ENCODE data around the gene PRRT1. TPM values are rescaled to one million over a fixed set of nuclear protein-coding genes. Genes with fewer than 3 reads are reported as not detected.
A peak's percentile ranks its signal among the peaks of the same experiment; 100 is the strongest.

The PRRT1 gene
- polyA plus RNA-seq, 1 donor (not counting 4 experiments of a cell fraction or from before 2014, with no cell fraction given): 0.09 TPM

DNA sequence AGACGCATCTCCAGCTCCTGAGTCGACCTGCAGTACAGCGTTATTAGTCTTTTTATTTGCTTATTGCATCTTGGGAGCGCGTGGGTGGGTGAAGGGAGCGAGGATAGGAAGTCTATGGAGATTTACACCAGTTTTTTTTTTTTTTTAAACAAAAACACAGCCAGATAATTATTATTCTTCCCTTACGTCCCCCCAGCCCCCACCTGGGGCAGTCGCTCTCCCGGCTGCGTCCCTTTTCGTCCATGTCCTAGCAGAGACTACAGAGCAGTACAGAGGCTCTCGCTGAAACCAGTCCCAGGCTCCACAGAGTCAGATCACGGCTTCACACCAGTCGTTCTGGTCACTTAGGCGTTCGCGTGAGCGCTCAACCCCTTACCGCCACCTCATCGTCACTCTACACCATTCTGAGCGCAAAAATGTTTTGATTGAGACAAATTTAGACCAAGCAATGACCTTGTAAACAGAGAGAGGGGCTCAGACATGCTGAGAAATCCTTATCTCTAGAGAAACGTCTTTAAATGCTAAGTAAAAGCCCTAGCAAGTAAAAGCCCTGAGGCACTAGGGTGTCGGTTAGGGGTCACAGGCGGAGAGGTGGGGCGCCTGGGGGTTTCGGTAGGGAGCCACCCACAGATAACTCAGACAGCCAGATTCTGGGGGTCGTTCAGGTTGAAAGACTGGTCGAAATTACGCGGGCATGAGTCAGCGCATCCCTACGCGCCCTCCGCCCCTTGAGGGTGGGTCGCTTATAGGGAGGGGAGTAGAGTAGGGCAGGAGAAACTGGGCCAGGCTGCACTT lies 1.2 kb upstream of the PRRT1 start:
- H3K36me3 ChIP-seq (ENCODE audit: control insufficient read depth in 2 of 2, extremely low read depth in 1 of 2, insufficient read depth in 2 of 2, low read length in 2 of 2): peaks cover 3 to 11% of the 10 kb centered on the region in 2 experiments
- peaks cover 4% of the 10 kb centered on the region for H3K27me3 ChIP-seq (ENCODE audit: control insufficient read depth, extremely low read depth, insufficient read depth, low read length)
- peak overlapping the region; percentile 97 for H2AFZ ChIP-seq (ENCODE audit: control insufficient read depth, low read length)

DNA sequence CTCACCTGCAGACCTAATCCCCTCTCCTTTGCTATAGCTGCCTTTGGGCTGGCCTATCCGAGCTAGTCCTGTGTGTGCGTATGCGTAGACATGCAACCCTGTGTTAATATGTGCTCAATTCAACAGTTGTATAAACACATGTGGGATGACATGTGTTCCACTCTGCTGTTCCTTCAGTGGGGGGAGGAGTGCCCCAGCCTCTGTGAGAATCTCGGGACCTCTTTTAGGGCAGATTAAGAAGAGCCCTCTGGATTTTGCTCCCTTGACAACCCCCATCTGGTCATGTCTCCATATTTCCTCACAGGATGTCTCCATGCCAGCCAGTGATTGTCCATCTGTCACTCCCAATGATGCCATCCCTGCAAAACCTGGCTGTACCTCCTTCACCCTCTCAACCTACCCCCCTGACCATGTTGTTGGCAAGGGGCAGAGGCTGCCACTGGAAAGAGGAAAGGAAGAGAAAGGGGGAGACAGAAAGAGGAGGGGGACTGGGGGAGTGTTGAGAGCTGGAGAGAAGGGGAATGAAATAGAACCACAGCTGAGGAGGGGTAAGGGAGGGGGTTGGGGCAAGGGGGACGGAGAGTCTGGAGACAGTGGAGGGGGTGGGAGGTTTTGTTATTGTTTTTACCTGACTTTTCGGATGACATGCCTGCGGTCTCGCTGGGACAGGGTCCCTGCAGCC lies 417 bp downstream of the PRRT1 start:
- Histone ChIP-seq H3K4me1 (ENCODE audit: control insufficient read depth, extremely low read depth, insufficient read depth, low read length) (peaks cover 20% of the 10 kb centered on the region), H3K4me2 (ENCODE audit: control insufficient read depth, extremely low read depth, insufficient read depth, low read depth, low read length) (no peak overlapping the region), H3K27ac (ENCODE audit: control insufficient read depth, insufficient read depth, low read length) (no peak overlapping the region), H3K9me1 (ENCODE audit: control insufficient read depth, extremely low read depth, insufficient read depth, low read length) (no peaks in the 10 kb centered on the region), H2AFZ (ENCODE audit: control insufficient read depth, low read length) (no peak overlapping the region), H3K27me3 (ENCODE audit: control insufficient read depth, extremely low read depth, insufficient read depth, low read length) (peaks cover 4% of the 10 kb centered on the region), H3K79me2 (ENCODE audit: control insufficient read depth, insufficient read depth, low read length) (peaks cover 2% of the 10 kb centered on the region), H3K9me3 (ENCODE audit: control insufficient read depth, low read depth, low read length) (no peaks in the 10 kb centered on the region), H4K20me1 (ENCODE audit: control insufficient read depth, extremely low read depth, insufficient read depth, low read length) (no peaks in the 10 kb centered on the region), H3K9ac (ENCODE audit: control insufficient read depth, extremely low read depth, insufficient read depth, low read length) (no peak overlapping the region), H3K4me3 (ENCODE audit: control insufficient read depth in 2 of 3, extremely low read depth in 1 of 3, insufficient read depth in 2 of 3, low read depth in 1 of 3, low read length in 3 of 3) (no peak overlapping the region), H3K36me3 (ENCODE audit: control insufficient read depth in 2 of 2, extremely low read depth in 1 of 2, insufficient read depth in 2 of 2, low read length in 2 of 2) (peaks cover 0 to 4% of the 10 kb centered on the region in 2 experiments)
- FAIRE-seq: no peak
- dilution Hi-C loops (cut with MboI; ENCODE audit: extremely low pct_ligation_motif_present, low sequenced_read_pairs): no loop called here
- TF ChIP-seq EZH2 (IDR thresholded peaks at IDR 0.05; ENCODE audit: low read length): no peak
- TF ChIP-seq, protein P1, sequence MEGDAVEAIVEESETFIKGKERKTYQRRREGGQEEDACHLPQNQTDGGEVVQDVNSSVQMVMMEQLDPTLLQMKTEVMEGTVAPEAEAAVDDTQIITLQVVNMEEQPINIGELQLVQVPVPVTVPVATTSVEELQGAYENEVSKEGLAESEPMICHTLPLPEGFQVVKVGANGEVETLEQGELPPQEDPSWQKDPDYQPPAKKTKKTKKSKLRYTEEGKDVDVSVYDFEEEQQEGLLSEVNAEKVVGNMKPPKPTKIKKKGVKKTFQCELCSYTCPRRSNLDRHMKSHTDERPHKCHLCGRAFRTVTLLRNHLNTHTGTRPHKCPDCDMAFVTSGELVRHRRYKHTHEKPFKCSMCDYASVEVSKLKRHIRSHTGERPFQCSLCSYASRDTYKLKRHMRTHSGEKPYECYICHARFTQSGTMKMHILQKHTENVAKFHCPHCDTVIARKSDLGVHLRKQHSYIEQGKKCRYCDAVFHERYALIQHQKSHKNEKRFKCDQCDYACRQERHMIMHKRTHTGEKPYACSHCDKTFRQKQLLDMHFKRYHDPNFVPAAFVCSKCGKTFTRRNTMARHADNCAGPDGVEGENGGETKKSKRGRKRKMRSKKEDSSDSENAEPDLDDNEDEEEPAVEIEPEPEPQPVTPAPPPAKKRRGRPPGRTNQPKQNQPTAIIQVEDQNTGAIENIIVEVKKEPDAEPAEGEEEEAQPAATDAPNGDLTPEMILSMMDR (optimal IDR thresholded peaks at IDR 0.05 in 1 of 3, IDR thresholded peaks at IDR 0.05 in 1 of 3, conservative IDR thresholded peaks at IDR 0.05 in 1 of 3; ENCODE audit: extremely low read depth in 1 of 3, insufficient read depth in 2 of 3, low read length in 3 of 3): no peak
- DNase-seq (ENCODE audit: low read depth, low spot score): no peak

More for the DNA sequence above, 1.2 kb upstream of the PRRT1 start:
- no peaks in the 10 kb centered on the region for H3K9me1 ChIP-seq (ENCODE audit: control insufficient read depth, extremely low read depth, insufficient read depth, low read length)
- H3K9me3 ChIP-seq (ENCODE audit: control insufficient read depth, low read depth, low read length): no peaks in the 10 kb centered on the region
- H3K4me2 ChIP-seq (ENCODE audit: control insufficient read depth, extremely low read depth, insufficient read depth, low read depth, low read length): peak overlapping the region; percentile 99
- peaks cover 20% of the 10 kb centered on the region for H3K4me1 ChIP-seq (ENCODE audit: control insufficient read depth, extremely low read depth, insufficient read depth, low read length)
- H4K20me1 ChIP-seq (ENCODE audit: control insufficient read depth, extremely low read depth, insufficient read depth, low read length): no peaks in the 10 kb centered on the region
- H3K9ac ChIP-seq (ENCODE audit: control insufficient read depth, extremely low read depth, insufficient read depth, low read length): peak overlapping the region; percentile 92
- no peak for DNase-seq (ENCODE audit: low read depth, low spot score)
- peak overlapping the region; percentile 81 for H3K27ac ChIP-seq (ENCODE audit: control insufficient read depth, insufficient read depth, low read length)
- H3K4me3 ChIP-seq (ENCODE audit: control insufficient read depth in 2 of 3, extremely low read depth in 1 of 3, insufficient read depth in 2 of 3, low read depth in 1 of 3, low read length in 3 of 3): peak overlapping the region; percentile 71 to 99 (median 96)
- dilution Hi-C loops (cut with MboI; ENCODE audit: extremely low pct_ligation_motif_present, low sequenced_read_pairs): no loop called here
- no peak for FAIRE-seq
- TF ChIP-seq, protein P1 (optimal IDR thresholded peaks at IDR 0.05 in 1 of 3, IDR thresholded peaks at IDR 0.05 in 1 of 3, conservative IDR thresholded peaks at IDR 0.05 in 1 of 3; ENCODE audit: extremely low read depth in 1 of 3, insufficient read depth in 2 of 3, low read length in 3 of 3): no peak
- no peak for TF ChIP-seq EZH2 (IDR thresholded peaks at IDR 0.05; ENCODE audit: low read length)
- peaks cover 2% of the 10 kb centered on the region for H3K79me2 ChIP-seq (ENCODE audit: control insufficient read depth, insufficient read depth, low read length)
